ENCODE data around the gene NBAS. TPM values are rescaled to one million over a fixed set of nuclear protein-coding genes. Genes with fewer than 3 reads are reported as not detected.

Gene NBAS
- total and polyA plus RNA-seq, 10 of the 15 experiments (the other 5 are each of a cell fraction or from before 2014, with no cell fraction given): 4.3 to 32.7 (median 20.8) TPM

- DNase-seq (ENCODE audit: low read depth, low spot score): no peak
- ChIA-PET CTCF (interaction anchor here (0.8 kb wide), 1 partner anchor 167 kb away, joined by 3 read pairs; no protein-coding TSS in a partner anchor), SMC1A (ENCODE audit: uncharacterized antibody, unreplicated experiment) (interaction anchor here (0.8 kb wide), 1 partner anchor 19 kb away, joined by 3 read pairs; no protein-coding TSS in a partner anchor), POLR2A (no interaction called here), RAD21 (ENCODE audit: unreplicated experiment) (no interaction called here)
- Histone ChIP-seq H3K9me3 (replicated peaks; ENCODE audit: control insufficient read depth, insufficient read depth, low read length) (no peaks in the 10 kb centered on the region), H3K9ac (ENCODE audit: control insufficient read depth, insufficient read depth, low read length) (no peak overlapping the region), H3K36me3 (ENCODE audit: control insufficient read depth in 2 of 2, insufficient read depth in 2 of 2, low read length in 1 of 2) (no peaks in the 10 kb centered on the region), H2AFZ (ENCODE audit: control insufficient read depth, low read depth, low read length) (no peak overlapping the region), H3K79me2 (ENCODE audit: control insufficient read depth, insufficient read depth, low read length) (no peaks in the 10 kb centered on the region), H3K4me1 (ENCODE audit: control insufficient read depth, insufficient read depth, low read length) (peaks cover 11% of the 10 kb centered on the region; the same call in 1 of the 2 replicates), H3K4me3 (no peak overlapping the region), H3K4me2 (ENCODE audit: control insufficient read depth, insufficient read depth) (no peak overlapping the region), H3K27ac (ENCODE audit: control insufficient read depth, insufficient read depth) (no peak overlapping the region), H4K20me1 (ENCODE audit: control insufficient read depth, insufficient read depth) (no peaks in the 10 kb centered on the region), H3K27me3 (replicated peaks in 1 of 2; ENCODE audit: control insufficient read depth in 2 of 2, insufficient read depth in 2 of 2, low read length in 1 of 2) (no peaks in the 10 kb centered on the region)
- no peak for TF ChIP-seq TCF7 (IDR thresholded peaks at IDR 0.05; ENCODE audit: borderline replicate concordance)
- no peak for TF ChIP-seq CREM (IDR thresholded peaks at IDR 0.05; ENCODE audit: low read depth)
- no peak for TF ChIP-seq RELB (IDR thresholded peaks at IDR 0.05; ENCODE audit: low read depth)
- TF ChIP-seq CBFB (IDR thresholded peaks at IDR 0.05; ENCODE audit: low read depth): no peak
- TF ChIP-seq KLF5 (IDR thresholded peaks at IDR 0.05; ENCODE audit: partially characterized antibody): no peak
- no peak for TF ChIP-seq REST (IDR thresholded peaks at IDR 0.05; ENCODE audit: low read depth, low read length)
- no peak for TF ChIP-seq IKZF2 (IDR thresholded peaks at IDR 0.05)
- TF ChIP-seq NBN (IDR thresholded peaks at IDR 0.05): no peak
- TF ChIP-seq ZNF207 (IDR thresholded peaks at IDR 0.05; ENCODE audit: borderline replicate concordance): no peak
- TF ChIP-seq SIN3A (IDR thresholded peaks at IDR 0.05; ENCODE audit: low read depth, low read length): no peak
- no peak for TF ChIP-seq ZNF24 (IDR thresholded peaks at IDR 0.05)
- TF ChIP-seq MXI1 (IDR thresholded peaks at IDR 0.05; ENCODE audit: low read depth, low read length): no peak
- TF ChIP-seq JUND (IDR thresholded peaks at IDR 0.05; ENCODE audit: low read depth, low read length): no peak
- TF ChIP-seq CBX3 (IDR thresholded peaks at IDR 0.05; ENCODE audit: borderline replicate concordance, low read depth): no peak
- no peak for TF ChIP-seq MEF2B (IDR thresholded peaks at IDR 0.05; ENCODE audit: partially characterized antibody, poor library complexity, severe bottlenecking)
- no peak for TF ChIP-seq MYB (IDR thresholded peaks at IDR 0.05; ENCODE audit: borderline replicate concordance, low read depth, low read length)
- in situ Hi-C loops (cut with MboI): no loop called here
- intact Hi-C loops (cut with micrococcal nuclease; ENCODE audit: unreplicated experiment): no loop called here
- no peak for ATAC-seq
- 80% methylated on average over 5 of the region's 5 CpGs for WGBS (ENCODE audit: insufficient coverage, insufficient replicate concordance, low lambda C conversion rate, missing lambda C conversion rate)
- BruUV-seq (replicated peaks): no TSS peak
- FAIRE-seq: no peak
Observed at GRCh38 chr2:15145046-15145817, 415.9 kb downstream of the NBAS start.

Data from GM12878 (cell line).